GM21381 (cell line): Measurements from ENCODE around the gene UTRN.

Experiments used
- ATAC-seq: cut with Tn5 transposase; IDR thresholded peaks from one replicate; pipeline ENCODE4 v1.9.1; 2021; ENCODE audit warnings: mild to moderate bottlenecking, moderate library complexity; ENCODE audit not compliant: unreplicated experiment

UTRN gene

DNA sequence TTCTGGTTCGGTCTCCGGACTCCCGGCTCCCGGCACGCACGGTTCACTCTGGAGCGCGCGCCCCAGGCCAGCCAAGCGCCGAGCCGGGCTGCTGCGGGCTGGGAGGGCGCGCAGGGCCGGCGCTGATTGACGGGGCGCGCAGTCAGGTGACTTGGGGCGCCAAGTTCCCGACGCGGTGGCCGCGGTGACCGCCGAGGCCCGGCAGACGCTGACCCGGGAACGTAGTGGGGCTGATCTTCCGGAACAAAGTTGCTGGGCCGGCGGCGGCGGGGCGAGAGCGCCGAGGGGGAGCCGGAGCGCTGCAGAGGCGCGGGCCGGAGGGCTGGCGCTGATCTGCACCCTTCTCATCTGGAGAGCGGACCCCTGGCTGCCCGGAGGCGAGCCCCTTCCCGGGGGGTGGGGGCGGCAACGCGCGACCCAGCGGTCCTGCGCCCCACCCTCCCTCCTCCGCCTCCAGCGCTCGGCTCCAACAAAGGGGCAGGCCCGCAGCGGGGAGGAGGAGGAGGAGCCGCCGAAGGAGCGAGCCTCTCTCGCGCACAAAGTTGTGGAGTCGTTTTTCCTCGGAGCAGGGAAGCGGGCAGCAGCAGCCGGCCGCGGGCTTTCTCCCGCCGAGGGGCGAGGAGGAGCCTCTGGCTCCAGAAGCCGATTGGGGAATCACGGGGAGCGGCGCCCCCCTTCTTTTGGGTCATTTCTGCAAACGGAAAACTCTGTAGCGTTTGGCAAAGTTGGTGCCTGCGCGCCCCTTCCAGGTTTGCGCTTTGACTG lies at the start of gene UTRN:
Gene UTRN (plus strand): TSS at position 553 of the 765 bp plus-strand sequence. CDS start 6,494 bp downstream, outside the sequence.
- peak; percentile 64 for ATAC-seq

DNA sequence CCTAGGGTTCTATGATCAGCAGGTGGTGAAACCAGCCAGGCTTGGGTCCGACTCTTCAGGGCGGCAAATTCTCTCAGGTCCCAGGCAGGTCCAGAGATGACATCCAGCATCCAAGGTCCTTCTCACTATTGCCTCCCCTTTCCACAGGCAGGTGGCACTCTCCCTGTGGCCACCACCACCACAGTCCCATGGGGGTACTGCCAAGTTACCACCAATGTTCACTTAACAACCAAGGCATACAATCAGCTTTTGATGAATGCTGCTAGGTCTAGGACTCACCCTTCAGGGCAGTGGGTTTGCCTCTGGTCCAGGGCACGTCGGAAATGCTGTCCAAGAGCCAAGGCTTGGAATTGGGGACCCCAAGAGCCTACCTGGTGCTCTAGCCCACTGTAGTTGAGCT lies 40.4 kb upstream of the UTRN start:
- no peak for ATAC-seq

DNA sequence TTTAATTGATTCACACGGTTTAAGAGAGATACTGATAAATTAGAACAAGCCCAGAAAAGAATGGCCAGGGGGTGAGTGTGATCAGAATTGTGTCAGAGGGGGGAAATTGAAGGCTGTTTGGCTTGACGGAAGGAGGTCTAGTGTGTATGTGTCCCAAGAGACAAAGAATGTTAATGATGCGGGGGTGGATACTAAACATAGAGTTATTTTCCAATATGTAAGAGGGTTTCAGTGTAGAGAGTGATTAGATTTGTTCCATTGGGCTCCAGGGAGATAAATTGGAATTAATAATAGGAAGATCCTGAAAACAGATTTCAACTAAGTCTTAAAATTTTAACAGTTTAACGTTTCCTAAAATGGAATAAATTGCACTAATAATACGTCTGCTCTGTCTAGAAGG lies 38.1 kb upstream of the UTRN start:
- ATAC-seq = no peak

DNA sequence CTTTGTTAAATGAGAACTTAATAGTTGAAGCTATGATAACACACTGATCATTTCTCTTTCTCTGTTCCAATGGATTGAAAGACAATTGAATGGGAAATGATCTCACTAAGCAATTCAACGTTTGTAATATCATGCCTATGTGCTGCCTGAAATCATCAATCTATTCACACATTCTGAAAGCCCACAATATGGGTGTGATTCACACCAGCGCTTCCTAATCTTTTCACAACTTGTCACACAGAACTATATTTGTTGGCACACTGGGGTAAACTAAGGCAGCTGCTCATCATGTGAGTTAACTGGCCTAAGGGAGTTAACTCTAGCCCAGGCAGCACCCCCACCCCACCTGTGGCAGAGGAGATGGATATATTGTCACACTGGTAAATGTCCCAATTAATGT lies 37.1 kb upstream of the UTRN start:
- no peak for ATAC-seq

DNA sequence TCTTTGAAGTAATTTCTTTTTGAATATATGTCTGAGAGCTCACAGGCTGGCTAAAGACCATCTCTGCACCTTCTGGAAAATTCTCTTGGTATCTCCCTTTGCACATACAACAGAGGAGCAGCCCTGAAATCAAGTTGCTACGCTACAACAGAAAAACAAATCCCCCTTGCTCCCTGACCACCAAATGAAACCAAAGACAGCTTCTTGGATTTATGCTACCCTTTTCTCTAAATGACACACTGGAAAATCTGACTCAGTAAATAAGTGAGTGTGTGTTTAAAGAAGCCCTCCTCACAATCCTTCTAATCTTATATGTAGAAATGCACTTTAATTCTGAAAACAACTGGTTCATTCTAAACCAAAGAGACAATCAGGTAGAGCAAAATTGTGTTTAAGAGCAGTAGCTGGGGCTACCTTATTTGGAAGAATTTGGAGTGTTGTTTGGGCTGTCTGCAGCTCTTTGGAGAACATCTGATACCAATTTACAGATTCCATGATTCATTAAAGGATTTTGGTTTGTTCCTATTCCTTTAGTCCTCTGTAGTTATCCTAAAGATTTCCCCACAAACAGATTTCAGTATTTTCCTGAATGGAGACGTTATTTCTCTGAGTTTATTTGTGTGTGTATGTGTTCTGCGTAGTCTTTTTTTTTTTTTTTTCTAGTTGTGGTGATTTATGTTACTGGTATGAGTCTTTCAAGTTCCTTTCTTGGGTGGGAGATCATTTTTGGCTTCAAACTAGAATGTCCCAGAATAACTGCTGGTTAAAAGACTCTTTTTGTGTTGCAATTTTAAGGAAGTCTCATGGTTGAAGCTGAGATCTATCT lies 36.4 kb upstream of the UTRN start:
- ATAC-seq = no peak

DNA sequence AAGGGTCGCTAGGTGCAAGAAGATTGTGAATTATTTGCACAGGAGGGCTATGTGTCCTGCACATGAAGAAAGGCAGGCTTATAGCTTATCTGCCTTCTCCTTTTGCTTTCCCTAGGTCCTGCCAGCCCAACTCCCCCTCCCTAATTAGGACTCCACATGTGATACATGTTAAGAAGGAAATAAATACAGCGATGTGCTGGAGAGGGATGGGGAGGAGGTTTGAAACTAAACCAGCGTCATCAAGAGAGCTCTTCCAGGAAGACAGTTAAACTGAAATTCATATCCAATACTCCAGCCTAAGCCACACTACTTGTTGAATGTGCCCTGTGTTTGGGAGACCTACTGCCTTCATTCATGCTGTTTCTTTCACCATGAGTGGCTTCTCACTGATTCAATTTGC lies 34.9 kb upstream of the UTRN start:
- no peak for ATAC-seq

DNA sequence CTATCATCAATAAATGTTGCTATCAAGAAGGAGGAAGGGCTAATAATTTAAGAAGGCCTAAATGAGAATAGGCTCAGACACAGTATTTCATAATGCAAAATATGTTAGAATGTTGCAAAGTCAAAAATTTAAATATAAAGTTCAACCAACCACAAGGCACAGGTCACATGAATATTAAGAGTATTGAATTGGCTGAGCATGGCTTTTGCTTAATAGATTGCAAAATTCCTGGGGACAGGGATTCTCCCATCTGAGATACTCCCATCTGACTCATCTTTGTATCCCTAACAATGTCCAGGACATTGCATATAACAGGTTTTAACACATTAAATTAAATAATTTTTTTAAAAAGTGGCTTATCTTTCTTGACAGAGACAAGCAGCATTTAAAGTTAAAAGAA lies 32.9 kb upstream of the UTRN start:
- no peak for ATAC-seq

DNA sequence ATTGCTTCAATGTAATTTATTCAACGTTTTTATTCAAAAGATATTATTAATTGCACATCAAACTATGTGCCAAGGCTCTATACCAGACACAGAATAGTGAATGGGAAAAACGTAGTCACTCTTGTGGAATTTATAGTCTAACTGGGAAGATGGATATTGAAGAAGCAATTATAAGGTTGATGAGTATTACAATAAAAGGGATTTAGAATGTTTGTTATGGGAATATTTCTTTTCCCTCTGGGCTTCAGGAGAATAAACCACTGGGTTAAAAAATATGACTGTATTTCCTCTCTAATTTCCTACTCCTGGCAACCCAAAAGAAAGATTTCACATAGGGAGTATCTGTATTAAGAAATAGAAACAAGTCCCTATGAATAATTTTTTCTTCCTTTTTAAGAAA lies 25.1 kb upstream of the UTRN start:
- ATAC-seq = no peak

DNA sequence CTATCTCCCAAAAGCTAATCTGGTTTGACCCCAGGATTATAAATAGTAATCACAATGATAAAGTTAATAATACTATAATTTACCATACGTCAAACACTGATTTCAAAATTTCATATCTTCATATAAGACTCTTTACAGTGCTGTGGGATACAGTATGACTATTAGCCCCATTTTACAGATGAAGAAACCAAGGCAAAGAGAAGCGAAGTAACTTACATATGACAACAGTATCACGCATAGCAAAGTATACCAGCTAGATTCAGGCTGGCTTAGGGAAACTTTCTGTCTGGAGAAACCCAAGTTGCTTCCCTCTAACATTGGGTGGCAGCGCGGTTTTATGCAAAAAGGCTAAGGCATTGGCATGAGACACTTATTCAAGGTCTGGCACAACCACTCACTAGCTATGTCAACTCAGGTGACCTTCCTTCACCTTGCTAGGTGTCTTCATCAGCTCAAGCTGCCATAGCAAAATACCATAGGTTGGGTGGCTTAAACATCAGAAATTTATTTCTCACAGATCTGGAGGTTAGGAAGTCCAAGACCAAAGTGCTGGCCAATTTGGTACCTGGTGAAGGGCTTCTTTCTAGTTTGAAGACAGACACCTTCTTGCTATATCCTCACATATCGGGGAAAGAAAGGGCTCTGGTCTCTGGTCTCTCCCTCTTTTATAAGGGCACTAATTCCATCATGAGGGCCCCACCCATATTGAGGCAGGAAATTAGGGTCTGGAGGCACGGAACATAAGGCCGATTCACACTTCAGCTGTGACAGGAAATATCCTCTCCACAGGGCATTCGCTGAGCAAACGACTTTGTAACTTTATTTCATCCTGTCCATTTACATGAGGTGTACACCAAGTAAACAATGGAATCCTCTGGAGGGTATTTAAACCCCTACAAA lies 22.4 kb upstream of the UTRN start:
- no peak for ATAC-seq

DNA sequence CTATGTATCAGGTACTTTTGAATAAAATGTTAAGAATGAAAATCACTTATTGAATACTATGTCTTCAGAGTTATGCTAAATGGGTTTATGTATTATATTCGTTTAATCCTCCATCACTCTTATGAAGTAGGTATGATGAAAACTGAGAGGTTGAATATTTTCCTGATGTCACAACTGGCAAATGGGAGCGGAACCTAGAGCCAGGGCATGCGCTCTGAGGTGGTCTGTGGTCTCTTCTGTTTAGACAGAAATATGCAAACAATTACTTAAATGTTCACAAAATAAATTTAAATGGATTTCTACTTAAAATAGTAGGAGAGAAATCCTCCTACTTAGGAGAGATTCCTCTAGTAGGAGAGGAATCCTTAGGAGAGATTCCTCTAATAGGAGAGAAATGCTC lies 21.3 kb upstream of the UTRN start:
- no peak for ATAC-seq

DNA sequence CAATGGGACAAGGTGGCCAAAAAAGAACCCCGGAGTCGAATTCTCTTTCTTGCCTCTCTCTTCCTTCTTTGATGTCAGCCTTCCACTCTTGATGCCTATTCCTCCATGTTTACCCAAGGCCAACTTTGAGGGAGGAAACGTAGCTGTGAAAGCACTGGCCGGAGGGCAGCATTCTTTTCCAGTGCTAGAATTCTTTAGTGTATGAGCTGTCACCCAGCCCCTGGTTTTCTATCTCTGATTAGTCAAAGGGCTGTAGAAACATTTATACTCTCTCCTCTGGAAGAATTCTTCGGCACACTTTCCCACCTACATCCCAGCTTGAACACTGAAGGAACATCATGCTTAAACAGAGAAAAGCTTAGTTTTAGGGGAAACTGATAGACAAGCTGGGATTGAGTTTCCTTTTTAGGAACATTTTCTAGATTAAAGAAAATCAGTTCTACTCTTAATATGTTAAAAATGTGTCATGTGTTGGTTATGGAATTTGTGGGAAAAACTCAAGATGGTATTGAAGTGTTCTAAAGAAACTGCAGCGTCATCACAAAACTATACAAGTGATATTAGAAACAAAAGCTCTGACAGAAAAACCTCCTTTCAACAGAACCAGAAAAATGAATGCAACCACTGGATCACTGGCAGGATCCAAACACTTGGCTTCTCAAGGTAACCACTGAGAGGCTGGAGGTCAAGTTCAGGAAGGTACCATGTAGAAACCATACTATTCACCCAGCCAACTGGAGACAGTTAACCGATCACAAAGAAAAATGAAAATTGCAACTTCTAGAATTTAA lies 20.7 kb upstream of the UTRN start:
- ATAC-seq = no peak

DNA sequence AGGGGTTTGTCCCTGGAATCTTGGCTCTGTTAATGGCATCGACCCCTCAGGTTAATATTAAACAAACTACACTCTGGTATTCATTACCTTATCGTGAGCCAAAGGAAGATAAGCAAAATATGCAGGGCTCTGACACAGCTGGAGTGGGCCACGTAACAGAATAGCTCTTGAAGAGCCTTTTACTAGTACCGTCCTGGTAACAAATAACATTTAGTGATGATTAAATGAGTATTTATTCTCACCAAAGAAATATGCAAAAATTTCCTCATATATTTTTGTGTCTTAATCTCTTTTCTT lies 20.1 kb upstream of the UTRN start:
- ATAC-seq = no peak

DNA sequence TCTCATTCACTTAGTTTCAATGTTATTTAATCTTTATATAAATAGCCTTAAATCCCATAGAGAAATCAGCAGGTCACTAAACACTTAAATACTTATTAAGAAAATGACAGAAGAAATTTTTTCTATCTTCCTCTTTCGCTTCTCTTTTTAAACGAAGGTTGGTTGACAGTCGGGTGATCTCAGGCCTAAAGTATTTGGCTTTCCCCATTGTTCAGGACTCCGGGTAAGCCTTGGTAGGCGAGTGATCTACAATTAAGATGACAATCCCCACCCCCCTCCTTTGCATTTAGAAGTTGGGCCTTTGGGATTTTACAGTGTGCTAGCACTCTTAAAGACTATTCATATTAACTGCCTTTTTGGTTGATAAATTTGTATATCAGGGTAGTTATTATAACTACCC lies 19.7 kb upstream of the UTRN start:
- ATAC-seq = peak; percentile 74

DNA sequence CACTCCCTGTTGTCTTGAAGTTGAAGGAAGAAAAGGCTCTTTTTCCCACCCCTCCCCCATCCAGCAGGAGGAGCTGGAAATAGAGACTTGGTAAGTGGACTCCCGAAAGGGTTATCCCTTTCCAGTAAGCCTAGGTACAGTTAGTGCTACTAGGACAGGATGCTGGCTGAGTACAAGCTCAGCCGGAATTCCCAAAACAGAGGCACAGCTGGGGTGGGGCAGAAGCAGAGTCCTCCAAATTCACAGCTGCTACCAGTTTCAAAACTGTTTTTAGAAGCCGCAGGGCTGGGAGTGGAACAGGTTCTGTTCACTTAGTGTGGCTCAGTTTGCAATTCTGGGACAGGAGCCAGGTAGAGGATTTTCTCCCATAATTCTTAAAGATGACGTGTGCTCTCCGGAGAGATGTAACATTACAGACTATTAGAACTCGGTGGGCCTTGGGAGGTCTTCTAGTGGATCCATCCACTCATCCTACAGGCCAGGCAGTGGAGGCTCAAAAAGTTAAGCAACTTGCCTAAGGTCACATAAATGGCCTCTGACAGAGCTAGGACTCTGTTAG lies 19.0 kb upstream of the UTRN start:
- ATAC-seq = no peak

DNA sequence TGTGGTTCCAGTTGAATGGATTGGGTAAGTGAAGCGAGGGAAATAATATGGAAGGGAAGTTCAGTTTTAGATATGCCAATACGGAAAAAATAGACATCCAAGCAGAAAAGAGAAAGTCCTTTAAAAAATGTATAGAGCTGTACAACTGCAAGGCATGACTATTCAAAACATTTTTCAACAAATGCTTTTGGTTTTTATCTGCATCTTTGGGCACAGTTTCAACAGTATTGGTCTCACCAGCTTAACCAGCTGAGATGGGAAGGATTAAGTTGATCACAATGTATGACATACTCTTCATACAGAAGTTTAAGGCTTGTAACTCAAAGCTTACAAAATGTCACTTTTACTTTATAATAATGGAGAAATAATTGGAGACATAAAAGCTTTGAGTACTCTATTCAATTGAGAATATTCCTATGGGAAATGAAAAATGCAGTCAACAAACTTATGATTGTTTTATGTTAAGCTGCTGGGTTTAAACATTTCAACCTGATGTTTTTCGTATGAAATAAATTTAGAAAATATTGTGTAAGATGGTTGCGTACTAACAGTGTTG lies 16.3 kb upstream of the UTRN start:
- ATAC-seq = no peak

DNA sequence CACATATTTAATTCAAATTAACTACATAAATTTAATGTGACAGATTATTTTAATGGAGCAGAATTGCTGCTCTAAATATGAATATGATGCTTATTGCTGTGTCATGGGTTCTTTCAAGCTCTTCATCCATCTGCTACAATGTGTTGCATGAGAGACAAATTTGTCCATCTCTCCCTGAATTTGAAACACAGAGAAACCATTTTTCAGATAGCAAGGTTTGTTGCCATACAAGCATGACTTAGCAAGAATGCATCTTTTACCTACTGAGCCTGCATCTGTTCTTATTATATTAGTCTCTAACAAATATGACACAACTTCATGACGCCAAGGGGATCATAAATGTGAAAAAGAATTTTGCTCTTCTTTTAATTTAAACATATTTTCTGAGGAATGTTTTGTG lies 8.0 kb upstream of the UTRN start:
- ATAC-seq = no peak

DNA sequence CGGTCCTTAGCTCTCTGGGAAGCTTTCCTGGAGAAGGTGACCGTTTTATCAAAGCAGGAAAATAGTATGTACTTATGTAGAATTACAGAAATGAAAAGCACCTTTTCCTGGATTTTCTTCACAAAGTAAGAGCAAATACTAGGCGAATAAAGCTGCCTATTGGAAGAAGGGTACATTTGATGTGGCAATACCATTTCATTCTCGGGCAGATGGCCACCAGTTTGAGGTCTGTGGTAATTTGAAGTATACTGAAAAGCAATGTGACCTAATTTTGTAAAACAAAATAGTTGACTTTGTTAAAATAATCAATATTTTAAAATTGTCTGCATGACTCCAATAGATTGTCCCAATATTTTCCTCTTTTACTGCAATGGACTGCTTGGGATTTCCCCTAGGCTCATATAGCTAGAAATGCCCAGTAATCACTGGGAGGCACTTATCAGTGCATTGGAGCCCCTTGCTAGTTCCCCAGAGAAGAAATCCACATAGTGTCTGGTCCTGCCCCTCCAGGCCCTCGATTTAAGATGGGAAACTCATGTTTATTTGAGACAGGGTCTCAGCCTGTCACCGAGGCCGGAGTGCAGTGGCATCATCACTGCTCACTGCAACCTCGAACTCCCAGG lies 7.4 kb upstream of the UTRN start:
- no peak for ATAC-seq

DNA sequence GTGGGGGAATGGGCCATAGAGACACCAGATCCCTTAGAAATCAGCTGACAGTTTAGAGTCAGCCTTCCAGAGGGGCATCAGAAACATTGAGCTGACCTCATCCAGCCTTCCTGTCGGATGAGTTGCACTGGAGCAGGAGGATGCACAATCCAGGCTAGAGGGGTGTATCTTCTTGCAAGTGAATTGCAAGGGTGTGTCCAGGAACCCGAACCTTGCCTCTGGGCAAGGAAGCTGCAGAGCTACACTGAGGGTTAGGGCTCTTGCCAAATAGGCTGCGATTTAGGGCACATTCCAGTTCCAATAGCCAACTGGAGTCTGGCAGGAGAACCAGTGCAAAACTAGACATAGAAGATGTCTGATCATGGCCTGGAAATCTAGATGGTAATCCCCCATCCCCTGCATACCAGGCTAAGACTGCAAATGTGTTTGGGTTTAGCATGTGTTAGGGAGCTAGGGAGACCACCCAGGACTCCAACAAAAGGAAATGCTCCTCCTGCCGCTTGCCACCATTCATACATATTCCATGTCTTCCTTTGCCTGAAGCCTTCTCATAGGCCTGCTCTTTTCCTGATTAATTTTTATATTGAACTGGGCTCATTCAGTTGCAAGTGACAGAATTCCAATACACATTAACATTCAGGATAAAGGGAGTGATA lies 6.3 kb upstream of the UTRN start:
- no peak for ATAC-seq

DNA sequence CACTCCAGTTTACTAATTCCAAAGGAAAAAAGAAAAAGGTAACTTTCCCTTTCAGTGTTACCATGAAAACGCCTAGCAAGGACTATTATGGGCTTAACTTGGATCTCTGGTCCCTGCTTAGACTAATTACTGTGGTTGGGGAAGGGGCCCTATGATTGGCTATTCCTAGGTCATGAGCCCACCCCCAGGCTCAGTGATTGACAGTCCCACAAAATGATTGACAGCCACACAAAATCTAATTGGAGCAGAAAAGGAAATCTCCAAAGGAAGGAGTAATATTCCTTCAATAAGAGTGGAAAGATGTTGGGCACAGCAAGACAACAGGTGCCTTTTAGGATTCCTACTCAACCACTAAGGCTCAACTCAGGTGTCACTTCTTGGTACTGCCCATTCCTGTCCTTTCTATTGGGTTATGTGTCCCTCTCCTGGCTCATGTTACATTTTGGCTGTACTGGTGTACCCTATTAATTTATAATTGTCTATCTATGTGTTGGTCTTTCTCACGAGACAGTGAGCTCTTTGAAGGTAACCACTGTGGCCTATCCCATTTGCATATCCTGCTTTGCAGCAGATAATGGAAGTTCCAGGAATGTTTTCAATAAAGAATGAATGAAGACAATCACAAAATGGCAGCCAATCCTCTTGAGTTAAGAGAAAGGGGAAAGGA lies 5.5 kb upstream of the UTRN start:
- ATAC-seq = no peak
